ENCODE measurements around the gene MGAT3.
"Not testable (repeated sequence)": the region's sequence is repeated elsewhere in the genome, so short reads cannot be mapped to it uniquely, and the experiment has no call there.

The MGAT3 gene

DNA sequence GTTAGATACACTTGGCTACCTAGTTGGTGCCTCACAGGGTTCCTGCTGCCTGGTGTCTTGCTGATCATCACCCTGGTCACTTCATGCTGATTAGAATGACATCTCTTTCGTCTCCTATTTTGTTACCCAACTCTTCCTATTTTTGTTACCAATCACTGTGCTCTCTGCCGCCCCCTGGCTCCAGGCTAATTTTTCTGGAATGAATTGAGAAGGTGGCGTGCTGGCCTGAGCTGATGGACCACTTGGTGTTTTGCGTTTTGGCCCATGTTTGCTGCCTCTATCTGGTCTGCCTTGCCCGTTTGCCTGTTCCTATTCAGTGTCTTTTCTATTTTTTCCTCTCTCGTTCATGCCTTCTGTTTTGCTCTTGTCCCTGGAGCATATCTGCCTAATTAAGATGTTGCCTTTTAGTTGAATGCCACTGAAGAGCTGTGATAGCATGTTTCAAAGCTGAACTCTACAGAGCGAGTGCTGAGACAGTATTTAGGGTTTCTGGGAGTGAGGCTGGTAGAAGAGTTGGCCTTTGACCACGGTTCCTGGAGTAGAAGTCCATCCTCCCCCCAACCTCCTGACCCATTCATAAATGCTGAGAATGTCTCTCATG, 57.7 kb downstream of the MGAT3 start:
- DNase-seq (ENCODE audit: low read depth): no peak

DNA sequence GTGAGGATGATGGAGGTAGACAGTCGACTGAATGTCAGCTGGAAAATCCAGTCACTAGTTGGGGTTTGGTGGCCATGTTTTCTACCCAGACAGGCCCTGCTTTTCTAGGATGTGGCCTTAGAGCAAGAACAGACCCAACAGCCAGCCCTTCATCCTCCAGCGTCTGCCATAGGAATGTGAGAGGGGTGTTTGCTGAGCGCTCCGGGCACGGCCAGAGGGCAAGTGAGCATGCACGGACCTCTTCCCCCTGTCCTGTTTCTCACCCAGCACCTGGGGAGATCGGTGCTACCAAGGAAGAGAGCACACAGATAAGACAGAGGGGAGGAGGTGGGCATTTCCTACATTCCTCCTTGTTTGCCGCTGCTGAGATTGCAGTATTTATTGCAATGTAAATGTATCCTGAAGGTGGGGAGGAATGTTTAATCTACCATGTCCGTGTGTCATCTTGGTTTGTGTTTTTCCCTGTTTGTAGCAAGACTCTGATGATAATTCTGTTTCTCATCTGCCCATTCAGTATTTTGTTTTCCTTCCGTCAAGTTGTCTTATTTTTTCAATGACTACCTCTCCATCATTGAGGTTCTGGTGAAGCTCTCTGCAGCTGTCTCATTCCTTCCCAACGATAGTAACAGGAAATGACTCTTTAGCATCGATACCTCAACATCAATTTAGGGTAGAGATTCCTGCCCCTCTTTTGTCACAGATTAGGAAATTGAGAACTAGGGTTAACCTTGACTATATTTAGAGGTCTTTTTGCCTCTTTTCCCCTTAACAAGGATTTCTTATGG, 58.6 kb downstream of the MGAT3 start:
- DNase-seq (ENCODE audit: low read depth): no peak

DNA sequence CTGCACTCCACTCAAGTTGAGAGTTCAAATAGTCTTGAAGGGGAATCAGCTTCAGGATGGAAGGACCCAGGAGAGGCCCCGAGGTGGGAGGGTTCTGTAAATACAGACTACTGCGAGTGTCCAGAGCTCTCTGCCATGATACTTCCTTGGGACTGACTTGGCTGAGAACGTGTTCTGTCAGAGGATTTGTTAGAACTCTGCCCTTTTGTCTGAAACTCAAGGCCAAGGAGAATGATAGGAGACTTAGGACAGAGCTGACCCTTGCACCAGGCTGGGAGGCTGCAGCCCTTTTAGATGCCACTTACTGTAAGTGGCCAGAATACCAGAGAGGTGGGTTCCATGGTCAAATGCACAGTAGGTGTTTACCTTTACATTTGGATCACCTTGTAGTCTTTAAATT, 60.7 kb downstream of the MGAT3 start:
- no peak for DNase-seq (ENCODE audit: low read depth)

DNA sequence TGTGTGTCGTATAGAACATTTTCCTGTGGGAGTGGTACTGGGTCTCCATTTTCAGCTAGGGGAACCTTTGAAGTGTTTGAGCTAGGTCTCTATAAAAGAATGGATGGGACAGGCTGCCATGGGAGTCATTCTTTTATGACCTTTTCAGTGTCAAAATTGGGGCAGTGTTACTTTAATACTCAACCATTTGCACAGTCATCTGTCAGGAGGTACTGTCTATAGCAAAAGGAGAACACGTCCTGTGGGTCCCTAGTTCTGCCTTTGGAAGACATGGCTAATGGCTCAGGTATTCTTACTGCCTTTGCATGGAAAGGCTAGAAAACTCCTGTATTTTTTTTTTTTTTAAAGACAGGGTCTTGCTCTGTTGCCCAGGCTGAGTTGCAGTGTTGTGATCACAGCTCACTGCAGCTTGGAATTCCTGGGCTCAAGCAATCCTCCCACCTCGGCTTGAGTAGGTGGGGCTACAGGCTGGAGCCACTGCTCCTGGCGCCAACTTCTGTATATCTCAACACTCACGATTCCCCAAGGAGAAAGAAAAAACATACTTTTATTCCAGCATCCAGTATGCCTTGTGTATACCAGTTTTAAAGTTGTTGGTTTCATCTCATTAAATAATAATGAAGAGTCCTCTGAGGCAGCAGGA, 61.5 kb downstream of the MGAT3 start:
- peak; percentile 41 for DNase-seq (ENCODE audit: low read depth)

DNA sequence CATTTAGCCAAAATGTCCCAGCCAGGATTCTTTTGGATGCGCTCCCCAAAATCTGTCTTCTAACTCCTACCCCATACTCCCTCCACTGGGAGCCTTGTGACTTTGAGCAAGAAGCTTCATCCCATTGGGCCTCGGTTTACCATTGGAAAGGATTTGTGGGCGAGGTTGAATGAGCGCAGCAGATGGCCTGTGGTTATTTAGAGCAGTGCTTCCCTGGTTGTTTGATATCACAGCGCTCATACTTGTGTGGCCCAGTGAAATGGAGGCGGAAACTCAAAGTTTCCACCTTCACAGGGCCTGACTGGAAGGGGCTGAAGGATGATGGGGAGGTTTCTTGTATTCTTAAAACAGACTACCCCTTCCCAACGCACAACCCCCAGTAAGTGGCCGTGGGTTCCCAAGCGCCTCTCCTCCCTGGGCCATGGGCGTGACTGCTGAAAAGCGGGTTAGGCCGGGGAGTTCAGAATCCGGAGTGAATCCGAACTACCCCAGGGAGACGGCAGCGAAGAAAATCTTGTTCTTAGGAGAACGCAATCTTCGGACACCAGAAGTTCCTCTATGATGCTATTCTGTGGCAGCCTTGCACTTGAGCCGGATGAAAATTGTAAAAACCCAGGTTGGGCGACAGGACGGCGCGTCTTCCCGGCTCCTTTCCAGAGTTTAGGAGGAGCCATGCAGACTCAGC, 62.3 kb downstream of the MGAT3 start:
- no peak for DNase-seq (ENCODE audit: low read depth)

DNA sequence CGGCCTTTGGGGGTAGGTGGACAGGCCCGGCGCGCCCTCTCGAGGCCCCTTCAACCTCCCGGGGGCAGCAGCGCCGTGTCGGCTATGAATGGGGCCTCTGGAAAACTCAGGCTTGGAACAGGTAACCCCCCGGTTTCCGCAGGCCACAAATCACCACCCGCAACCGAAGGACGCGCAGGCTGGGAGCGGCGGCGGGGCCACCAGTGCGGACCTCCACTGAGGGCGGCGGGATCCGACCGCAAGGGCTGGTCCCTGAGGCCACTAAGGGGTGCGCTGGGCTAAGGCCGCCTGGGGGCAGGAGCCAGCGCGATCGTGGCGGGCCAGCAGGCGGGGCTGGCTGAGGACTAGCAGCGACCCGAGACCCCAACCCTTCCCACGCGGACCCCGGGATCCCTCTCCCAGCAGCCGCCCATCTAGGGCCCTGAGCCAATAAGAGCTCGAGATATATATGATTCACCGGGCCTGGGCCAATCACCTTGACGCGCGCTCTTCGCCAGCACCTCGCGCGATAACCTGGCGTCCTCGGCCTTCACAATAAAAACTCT, 62.9 kb downstream of the MGAT3 start:
- peak; percentile 55 for DNase-seq (ENCODE audit: low read depth)

DNA sequence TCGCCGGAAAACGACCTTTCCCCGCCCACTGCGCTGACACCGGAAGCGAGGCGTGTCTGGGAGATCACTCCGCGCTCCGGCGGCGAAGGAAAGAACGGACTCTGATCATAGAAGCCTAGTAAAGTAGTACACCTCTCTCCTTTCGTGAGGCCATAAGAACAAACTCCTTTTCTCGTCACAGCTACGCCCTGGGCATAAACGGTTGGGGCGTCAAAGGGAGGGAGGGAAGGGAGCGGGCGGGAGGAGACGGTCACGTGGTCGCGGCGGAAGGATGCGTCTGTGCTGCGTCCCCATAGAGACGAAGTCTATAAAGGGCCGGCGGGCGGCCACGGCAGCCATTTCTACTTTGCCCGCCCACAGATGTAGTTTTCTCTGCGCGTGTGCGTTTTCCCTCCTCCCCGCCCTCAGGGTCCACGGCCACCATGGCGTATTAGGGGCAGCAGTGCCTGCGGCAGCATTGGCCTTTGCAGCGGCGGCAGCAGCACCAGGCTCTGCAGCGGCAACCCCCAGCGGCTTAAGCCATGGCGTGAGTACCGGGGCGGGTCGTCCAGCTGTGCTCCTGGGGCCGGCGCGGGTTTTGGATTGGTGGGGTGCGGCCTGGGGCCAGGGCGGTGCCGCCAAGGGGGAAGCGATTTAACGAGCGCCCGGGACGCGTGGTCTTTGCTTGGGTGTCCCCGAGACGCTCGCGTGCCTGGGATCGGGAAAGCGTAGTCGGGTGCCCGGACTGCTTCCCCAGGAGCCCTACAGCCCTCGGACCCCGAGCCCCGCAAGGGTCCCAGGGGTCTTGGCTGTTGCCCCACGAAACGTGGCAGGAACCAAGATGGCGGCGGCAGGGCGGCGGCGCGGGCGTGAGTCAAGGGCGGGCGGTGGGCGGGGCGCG, 63.7 kb downstream of the MGAT3 start, which contains the start of gene ATF4:
ATF4 (plus strand) TSS at position 337 of the 880 bp plus-strand sequence. CDS start 884 bp downstream, outside the sequence.
- DNase-seq (ENCODE audit: low read depth): peak; percentile 99

DNA sequence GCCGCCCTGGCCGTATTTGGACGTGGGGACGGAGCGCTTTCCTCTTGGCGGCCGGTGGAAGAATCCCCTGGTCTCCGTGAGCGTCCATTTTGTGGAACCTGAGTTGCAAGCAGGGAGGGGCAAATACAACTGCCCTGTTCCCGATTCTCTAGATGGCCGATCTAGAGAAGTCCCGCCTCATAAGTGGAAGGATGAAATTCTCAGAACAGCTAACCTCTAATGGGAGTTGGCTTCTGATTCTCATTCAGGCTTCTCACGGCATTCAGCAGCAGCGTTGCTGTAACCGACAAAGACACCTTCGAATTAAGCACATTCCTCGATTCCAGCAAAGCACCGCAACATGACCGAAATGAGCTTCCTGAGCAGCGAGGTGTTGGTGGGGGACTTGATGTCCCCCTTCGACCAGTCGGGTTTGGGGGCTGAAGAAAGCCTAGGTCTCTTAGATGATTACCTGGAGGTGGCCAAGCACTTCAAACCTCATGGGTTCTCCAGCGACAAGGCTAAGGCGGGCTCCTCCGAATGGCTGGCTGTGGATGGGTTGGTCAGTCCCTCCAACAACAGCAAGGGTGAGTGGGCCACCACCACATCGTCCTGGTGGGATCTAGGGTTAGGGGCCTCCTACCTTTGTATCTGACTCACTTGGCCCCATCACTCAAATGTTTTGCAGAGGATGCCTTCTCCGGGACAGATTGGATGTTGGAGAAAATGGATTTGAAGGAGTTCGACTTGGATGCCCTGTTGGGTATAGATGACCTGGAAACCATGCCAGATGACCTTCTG, 64.5 kb downstream of the MGAT3 start:
- DNase-seq (ENCODE audit: low read depth): peak; percentile 65

DNA sequence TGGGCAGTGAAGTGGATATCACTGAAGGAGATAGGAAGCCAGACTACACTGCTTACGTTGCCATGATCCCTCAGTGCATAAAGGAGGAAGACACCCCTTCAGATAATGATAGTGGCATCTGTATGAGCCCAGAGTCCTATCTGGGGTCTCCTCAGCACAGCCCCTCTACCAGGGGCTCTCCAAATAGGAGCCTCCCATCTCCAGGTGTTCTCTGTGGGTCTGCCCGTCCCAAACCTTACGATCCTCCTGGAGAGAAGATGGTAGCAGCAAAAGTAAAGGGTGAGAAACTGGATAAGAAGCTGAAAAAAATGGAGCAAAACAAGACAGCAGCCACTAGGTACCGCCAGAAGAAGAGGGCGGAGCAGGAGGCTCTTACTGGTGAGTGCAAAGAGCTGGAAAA, 65.3 kb downstream of the MGAT3 start:
- not testable (repeated sequence) for DNase-seq (ENCODE audit: low read depth)

DNA sequence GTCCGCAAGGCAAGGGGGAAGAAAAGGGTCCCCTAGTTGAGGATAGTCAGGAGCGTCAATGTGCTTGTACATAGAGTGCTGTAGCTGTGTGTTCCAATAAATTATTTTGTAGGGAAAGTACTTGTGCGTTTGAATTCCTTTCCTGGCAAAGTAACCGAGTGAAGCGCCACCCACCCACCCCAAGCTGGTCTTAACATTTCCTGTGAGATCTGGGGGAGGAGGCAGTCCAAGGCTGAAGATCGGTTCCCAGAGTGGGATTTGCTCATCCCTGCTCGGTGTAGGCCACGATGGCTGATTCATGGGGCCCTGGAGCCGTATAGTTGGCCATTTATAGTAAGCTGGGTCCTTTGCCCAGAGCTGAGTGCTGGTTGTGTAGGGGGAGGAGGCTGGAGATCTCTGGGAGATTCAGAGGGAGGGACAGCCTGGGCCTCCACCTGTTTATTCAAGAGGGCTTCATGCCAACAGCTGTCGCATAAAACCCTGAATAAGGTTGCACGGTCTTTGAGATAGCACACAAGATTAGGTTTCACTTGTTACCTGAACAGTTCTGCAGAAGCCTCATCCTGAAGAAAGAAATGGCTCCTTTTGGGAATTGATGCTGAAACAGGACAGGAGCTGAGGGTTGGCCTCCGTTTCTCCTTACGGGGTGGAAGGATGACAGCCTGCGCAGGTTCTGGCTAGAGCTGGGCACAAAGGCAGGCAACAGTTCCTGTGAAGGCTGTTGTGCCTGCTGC, 65.9 kb downstream of the MGAT3 start:
- DNase-seq (ENCODE audit: low read depth): peak; percentile 87

DNA sequence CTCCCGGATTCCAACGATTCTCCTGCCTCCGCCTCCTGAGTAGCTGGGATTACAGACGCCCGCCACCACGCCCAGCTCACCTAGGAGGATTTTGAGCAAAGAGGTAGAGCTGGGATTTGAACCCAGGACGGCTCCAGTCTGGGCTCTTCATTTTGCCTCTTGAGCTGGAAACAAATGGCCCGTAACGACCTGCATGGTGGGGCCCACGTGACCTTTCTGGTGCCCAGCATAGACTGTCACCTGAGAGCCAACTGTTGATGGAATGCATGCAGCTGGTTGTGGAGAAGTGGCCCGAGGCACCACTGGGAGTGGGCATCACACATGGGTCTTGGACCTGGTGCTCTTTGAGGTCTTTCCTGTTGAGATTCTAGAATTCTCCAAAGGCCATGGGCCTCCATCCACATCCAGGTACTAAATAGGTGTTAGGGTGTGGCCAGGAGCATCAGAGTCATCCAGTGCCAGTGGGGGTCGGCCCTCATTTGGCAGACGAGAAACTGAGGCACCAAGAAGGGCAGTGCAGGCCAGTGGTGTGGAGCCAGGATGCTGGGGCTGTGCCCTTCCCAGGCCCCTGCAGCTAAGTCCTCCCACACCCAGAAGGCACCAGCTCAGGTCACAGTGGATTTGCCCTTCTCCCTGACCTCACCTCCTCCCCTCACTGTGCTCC, 67.4 kb downstream of the MGAT3 start:
- DNase-seq (ENCODE audit: low read depth): no peak

DNA sequence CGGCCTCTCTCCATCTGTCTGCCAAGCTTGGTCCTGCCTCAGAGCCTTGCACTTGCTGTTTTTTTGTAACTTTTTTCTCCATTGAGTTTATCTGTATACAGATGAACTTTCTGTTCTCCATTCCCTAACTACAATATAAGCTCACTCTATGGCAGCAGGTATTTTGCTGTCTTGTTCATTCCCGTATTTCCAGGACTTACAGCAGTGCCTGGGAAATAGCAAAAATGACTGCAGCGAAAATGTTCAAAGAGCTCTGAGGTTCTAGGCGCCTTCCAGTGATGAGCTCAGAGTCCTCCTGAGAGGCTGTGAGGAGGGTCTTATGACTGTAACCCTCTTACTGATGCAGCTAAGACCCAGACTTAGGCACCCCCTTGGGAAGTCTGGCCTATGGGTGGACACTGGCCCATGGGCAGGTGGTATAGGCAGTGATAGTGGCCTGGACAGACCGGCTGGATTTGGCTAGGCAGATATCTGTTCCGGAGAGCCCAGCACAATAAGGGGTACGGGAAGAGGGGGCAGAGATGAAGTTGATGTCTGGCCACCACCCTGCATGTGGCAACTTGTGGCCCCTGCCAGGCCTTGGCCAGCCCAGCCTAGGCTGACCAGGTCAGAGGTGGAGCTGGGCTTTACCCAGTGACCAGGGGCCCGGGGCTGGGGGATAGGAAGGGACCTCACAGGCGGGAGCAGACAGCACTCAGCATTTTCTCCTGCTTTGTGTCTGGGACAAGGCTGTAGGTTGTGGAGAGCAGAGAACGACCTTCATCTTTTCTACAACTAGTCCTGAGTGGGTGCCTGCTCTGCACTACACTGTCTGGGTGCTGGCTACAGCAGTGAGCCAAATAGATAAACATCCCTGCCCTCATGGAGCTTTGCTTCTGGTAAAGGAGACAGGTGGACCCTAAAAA, 68.2 kb downstream of the MGAT3 start:
- no peak for DNase-seq (ENCODE audit: low read depth)

DNA sequence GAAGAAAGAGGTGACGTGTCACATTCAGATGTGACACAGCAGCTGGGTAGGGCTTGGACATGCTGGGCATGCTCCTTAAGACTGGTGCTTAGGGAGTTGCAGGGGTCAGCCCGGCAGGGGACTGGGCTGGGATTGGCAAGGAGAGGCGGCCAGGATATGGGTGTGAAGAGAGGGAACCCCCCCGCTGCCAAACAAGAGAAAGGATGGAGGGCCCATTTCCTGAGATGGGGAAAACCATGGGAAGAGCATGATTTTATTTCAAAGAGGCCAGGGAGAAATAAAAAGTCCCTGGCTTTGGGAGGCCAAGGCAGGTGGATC, 68.8 kb downstream of the MGAT3 start:
- DNase-seq (ENCODE audit: low read depth): no peak

DNA sequence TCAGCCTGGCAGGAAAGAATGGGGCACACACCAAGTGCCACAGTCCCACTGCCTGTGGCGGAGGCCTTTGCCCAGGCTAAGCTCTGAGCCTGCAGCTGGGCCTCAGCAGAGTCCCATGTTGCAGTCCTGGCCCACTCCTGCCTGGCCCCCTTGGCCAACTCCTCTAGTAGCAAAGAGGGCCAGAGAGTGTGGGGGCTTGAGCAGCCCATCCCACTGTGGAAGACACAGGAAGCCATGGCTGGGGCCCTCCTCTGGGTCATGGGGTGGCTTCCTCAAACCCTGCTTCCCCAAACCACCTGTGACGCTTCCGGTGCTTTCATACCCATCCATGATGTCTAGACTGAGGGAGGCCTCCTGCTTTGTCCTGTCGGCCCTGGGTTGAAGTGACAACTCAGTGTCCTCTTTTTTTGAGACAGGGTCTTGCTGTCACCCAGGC, 69.9 kb downstream of the MGAT3 start:
- DNase-seq (ENCODE audit: low read depth): no peak

DNA sequence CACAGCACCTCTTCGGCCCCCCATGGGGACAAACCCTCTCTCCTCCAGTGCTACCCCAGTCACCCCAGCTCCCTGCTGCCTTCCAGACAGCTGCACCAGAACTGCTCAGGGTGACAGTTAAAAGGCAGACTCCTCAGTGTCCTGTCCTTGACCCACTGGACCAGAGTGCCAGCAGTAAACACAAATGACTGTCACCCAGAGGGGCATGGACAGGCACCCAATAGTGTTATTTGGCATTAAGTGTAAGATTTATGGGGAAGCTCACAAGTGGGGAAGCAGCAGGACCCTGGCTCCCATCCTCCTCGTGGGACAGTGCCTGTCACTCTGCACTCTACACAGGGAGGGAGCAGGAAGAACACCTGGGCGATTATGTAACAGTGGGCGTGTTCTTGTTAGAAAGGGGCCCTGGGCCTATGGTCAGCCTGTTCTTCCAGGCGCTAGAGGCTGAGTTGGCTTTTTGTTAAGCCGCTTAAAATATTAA, 70.7 kb downstream of the MGAT3 start:
- no peak for DNase-seq (ENCODE audit: low read depth)

DNA sequence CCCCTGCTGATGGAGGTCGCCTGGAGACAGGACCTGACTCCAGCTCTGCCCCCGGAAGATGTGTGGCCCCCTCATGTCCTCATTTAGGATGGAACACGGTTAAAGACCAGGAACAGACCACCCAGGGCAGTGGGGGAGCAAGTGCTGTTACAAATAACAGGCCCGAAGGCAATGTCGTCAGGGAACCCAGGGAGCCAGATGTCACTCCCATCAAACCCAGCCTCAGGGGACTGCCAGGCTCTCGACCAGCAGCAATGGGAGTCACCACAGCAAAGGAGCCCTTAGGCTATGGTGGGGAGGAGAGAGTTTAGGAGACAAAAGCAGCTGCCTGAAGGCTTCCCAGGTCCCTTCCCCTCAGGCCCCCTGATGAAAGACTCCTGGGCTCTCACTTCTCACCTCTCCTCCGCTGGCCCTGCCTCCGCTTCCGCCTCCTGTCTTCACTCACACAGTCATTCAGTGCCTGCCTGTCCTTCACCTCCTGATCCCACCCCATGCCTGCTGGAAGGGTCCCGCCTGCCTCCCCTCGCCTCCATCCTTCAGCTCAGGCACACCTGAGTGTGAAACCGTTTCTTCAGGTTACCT, 71.4 kb downstream of the MGAT3 start:
- no peak for DNase-seq (ENCODE audit: low read depth)

DNA sequence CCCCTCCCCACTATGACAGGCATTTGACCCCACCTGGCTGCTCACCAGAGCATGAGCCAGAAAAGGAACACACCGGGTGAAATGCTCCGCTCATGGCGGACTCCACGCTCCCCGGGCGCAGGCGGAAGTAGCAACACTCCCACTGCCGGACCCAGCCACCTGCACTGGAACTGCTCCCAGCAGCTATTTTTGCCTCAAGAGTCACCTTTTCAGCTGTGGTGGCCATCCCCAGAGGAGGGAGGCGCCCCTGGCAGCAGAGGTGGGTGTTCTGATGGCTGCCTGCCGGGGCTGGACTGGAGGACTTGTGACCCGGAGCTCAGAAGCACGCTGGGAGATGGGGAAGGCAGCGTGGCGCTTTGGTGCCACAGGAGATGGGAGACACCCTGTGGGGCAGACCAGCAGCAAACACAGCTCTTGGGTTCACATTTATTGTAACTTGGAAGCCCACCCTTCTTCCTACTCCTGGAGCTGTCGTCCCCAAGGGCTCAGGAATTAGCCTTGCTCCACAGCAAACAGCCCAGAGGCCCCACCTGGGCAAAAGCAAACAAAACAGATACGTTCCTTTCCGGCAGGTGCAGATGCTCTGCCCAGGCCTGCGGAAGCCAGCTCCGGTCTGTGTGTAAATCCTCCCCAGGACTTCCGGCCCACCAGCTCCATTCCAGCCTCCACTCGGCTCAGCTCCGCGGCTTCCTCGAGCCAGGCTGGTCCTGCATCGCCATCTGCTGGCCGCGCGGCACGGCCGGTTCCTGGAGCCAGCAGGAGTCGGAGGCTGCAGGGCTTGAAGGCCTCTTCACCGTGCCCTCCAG, 72.1 kb downstream of the MGAT3 start:
- peak; percentile 91 for DNase-seq (ENCODE audit: low read depth)

Measured in amniotic epithelial cell (primary cell).